NCI-H187 treated with DMSO at 0.1 percent for 48 hours (cell line): ENCODE measurements around the gene SAMD4B.
"Not testable (repeated sequence)": the region's sequence is repeated elsewhere in the genome, so short reads cannot be mapped to it uniquely, and the experiment has no call there.

Source experiments
- DNase-seq: peaks from one replicate; lab custom pipeline; 2025; lab: John Stamatoyannopoulos, UW

Gene SAMD4B

GRCh38 chr19:39365531-39365930 lies 23.3 kb downstream of the SAMD4B start:
- DNase-seq, result no peak

GRCh38 chr19:39369200-39369599 lies 27.0 kb downstream of the SAMD4B start:
- DNase-seq, result no peak

DNA sequence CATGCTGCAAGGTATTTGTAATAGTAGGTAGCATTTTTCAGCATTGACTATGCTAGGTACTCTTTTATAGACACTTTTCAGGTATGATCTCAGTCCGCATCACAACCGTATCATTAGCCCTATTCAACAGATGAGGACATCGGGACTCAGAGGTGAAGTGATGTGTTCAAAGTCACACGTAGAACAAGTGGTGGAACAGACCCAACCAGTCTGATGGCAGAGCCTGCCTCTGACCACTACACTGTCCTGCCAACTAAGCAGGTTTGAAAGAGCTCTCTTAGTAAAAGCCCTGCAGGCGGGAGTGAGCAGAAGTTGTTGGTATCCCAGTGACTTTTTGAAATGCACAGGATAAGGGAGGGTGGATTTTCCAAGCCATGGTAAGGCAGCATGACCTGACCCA lies 28.5 kb downstream of the SAMD4B start:
- DNase-seq, result no peak

GRCh38 chr19:39372047-39372802 lies 30.0 kb downstream of the SAMD4B start:
- DNase-seq, result no peak

DNA sequence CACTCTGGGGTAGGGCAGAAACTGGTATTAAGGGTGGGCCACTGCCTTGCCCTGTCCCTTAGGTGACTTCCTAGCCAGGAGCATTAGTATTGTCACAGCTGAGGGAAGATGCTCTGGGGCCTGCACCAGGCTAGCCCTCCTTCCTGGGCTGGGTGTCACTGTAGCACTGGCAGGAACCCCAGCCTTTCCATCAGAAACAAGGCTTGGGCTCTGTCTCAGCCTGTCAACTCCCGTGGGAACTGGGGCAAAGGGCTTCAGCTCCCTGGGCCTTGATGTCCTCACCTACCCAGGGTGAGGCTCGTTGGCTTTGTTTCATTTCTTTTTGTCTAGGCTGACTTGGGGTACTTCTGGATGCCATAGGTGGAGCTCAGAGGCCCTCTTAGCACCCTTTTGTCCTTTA lies 30.7 kb downstream of the SAMD4B start:
- DNase-seq, result no peak

DNA sequence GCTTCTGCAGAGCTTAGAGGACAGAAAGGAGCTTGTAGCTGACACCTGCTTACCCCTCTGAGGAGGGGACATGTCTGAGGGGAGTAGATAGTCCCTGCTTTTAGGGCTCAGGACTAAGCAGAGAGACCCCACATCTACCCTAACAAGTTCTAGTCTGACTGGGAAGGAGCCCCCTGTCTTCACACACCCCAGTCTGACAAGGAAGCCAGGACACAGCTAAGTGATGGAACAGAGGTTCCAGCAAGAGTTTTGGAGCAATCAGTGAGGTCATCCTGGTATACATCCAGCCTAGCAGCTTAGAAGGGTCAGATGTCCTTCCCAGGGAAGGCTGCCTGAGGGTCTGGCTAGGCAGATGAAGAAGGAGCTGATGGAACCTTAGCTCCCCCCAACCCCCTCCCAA lies 33.7 kb downstream of the SAMD4B start:
- DNase-seq, result no peak

- no peak for DNase-seq
Measured at GRCh38 chr19:39377373-39378362, 35.4 kb downstream of the SAMD4B start.

GRCh38 chr19:39379366-39379765 lies 37.1 kb downstream of the SAMD4B start:
- not testable (repeated sequence) for DNase-seq

- no peak for DNase-seq
Measured at GRCh38 chr19:39379865-39380396, 37.7 kb downstream of the SAMD4B start.

GRCh38 chr19:39380521-39381502 lies 38.6 kb downstream of the SAMD4B start:
- no peak for DNase-seq

DNA sequence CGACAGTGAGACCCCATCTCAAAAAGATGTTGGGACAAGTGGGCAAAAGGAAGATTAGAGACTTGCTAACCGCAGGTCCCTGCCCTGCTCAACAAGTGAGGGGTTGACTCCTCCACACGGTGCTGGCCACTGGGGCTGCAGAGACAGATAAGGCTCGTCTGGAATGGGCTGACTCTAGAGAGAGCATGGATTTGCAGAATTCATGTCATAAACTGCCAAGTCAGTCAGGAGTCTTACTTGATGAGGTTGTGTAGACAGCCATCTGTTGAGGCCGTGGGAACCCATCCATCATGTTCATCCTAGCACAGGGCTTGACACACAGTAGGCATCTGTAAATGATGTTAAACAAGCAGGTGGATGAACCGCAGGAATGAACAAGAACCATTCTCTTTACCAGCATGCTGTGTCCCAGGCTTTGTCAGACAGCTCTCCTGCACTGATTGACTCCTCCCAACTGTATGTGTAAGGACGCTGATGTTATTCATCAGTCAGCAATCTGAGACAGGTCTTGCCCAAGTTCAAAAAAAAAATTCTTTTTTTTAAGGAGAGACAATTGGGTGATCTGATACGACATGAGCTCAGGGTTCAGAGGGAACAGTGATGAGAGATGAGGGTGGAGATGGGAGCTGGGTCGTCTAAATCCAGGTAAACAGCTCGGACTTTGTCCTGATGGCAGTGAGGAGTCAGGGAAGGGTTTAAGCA lies 39.8 kb downstream of the SAMD4B start:
- no peak for DNase-seq

DNA sequence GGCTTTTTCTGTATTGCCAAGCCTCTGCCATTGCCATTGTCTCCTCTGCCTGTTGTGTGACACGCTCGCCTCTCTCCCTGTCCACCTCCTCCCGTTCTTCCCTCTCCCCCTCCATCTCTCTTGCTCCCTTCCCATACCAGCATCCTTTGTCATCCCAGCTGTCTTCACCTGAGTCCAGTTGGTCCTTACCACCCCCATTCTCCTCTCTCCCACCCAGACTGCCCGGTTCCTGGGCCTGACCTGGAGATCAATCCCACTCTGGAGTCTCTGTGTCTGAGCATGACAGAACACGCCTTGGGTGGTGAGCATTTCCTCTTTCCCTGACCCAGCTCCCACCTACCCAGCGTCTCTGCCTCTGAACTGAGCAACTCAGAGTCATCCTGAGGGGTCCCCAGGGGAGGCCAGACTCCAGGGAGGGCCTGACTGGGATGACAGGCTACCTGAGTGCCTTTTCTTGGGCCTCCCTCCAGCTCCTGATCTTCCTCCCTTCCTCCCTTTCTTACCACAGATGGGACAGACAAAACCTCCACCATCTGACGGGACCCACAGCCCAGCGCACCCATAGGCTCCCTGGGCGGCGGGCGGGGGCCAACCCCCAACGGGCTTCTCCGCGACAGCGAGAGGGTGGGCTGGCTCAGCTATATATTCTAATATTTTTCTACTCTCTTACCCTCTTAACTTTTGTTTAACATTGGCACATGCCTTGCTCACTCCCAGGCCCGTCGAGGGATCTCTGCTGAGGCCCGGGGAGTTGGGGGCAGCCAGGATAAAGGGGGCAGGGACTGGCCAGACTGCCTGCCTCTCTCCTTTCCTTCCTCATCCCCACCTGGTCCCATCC lies 41.0 kb downstream of the SAMD4B start:
- DNase-seq, result no peak

DNA sequence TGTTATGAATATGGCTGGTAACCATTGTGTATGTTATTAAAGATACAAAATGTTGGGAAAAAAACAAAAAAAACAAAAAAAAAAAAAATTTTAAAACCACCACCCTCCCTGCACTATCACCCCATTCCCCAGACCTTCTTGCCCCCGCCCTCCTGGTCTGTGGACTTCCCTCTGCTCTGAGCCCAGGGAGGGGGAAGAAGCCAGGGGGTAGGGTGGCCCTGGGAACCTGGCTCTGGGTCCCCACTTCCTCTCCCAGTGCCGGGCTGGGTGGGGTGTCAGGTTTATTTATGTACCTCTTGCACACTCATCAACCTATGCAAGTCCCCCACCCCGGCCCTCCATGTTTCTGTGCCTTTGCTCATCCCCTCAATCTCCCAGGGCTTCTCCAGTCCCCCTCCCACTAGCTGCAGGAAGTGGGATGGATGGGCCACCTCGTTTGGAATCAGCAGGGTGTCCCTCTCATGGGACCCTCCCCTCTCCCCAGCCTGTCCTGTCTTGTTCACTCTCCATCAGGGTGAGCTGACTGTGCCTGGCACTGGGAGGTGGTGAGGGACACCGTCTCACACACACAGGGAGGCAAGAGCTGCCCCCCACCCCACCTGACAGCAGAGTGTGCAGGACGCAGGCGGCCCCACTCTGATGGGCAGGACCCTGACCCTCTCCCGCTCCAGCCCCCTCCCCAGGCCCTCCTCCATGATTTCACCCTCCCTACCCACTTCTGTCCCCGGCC lies 42.8 kb downstream of the SAMD4B start:
- no peak for DNase-seq

DNA sequence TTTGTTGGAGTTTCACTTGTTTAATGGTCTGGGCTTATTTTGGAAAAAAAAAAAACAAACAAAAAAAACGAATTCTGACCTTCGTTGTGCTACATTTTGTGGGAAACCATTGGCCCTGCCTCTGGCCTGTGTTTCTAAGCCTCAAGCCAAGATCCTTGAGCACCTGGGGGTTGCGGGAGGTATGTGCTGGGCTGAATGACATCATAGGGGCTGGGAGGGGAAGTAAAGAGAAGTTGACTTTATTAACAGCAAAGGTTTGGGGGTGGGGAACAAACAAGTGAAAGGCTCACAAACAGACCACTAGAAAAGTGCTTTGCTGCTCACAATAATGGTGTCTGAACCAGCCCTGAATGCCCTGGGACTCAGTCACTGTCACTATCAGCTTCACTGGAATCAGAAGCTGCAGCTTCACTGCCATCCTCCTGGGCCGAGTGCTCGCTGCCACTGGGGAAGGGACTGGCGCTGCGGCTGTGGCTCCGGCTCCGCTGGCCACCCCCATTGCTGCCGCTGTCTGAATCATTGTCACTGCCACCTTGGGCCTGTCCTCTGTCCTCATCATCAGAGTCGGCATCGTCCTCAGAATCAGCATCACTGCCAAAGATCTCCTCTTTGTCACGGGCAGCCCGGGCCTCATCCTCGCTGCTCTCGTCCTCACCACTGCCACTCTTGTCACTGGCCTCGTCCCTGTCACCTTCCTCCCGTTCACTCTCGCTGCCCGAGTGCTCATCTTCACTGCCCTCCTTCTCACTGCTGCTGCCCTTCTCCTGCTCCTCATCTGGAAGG lies 43.6 kb downstream of the SAMD4B start:
- DNase-seq, result no peak

DNA sequence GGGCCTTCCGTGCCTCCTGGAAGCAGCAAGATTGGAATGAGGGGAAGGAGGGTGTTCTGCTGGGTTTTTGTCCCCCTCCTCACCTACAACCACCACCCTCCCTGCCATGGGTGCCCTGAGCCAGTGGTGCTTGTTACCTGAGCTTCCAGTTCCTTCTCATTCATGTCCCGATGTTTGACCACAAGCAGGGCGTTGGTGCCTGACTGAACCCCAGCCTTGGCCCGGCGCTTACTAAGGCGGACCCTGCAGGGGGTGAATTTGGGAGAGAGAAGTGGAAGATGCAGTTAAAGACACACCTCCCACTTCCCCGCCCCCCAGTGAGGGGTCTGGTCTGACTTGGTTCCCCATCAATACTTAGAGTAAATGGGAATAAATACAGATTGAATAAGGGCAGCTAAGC lies 44.3 kb downstream of the SAMD4B start:
- DNase-seq, result no peak

DNA sequence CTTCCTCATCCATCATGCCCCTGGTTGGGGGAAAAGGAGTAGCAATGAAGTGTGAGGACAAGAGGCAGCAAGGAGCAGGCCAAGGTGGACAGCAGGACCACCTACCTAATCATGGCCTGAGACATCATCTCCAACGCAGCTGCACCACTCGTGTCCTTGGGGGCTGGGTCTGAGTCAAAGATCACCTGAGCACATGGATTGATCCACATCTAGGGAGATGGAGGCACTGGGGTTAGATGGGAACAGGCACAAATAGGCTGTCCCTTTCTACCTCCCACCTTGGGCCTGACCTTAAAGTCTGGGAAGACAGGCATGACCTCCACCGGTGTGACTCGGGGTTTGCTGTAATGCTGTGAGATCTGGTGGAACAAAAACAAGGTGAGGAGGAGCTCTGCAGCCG lies 46.4 kb downstream of the SAMD4B start:
- no peak for DNase-seq

DNA sequence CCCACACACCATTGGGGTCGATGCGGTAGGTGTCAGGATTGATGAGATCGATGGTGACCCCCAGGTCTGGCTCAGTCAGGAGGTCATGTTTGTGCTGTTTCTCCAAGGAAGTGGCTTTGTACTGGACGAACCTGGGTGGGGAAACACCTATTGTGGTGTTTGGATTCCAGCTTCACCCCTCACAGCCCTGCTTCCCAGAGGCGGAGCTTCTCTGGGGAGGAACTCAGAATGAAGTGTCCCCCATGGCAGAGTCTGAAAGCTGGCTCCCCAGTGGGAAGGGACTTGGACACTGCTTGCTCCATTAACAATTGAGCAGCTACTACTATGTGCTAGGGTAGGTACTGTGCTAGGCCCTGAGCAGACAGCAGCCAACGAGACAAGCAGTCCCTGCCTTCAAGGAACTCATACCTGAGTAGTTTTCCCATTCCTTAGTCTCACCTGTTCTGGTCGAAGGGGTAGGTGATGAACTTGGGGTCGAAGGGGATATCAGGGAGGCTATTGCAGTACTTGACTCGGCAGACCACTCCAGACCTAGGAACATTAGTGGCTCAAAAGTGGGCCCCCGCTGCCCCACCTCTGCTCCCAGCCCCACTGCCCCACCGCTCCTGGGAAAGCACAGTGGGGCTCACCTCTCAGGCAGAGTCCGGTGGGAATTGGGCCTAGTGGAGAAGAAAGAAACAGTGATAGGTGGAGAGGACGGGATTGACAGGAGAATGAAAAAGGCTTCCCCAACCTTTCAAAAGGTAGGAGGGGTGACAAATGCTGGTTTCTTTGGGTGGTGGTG lies 47.6 kb downstream of the SAMD4B start:
- no peak for DNase-seq

- no peak for DNase-seq
Measured at GRCh38 chr19:39390451-39390750, 48.2 kb downstream of the SAMD4B start.
